Ascending aorta (tissue), 2 donors: ENCODE data around the gene SBK2. TPM values are rescaled to one million over a fixed set of nuclear protein-coding genes. Genes with fewer than 3 reads are reported as not detected.
A peak's percentile ranks its signal among the peaks of the same experiment; 100 is the strongest.

Source experiments
- DNase-seq, 2 donors: peaks; one replicate each; pipeline ENCODE4 v3.0.0-alpha.2; 2019; ENCODE audit warnings: low spot score in 2 of 2
- H3K27ac ChIP-seq, 2 donors: fragments of 200-600 bp; sonication (generic); one replicate each; pipeline ENCODE4 v1.5.1; 2016 to 2017; ENCODE audit warnings: mild to moderate bottlenecking in 1 of 2
- H3K27me3 ChIP-seq: fragments of 200-600 bp; sonication (generic); one replicate; pipeline ENCODE4 v1.5.1; 2017
- H3K36me3 ChIP-seq, 2 donors: fragments of 200-600 bp; sonication (generic); one replicate each; pipeline ENCODE4 v1.5.1; 2016
- H3K4me1 ChIP-seq, 2 donors: fragments of 200-600 bp; sonication (generic); one replicate each; pipeline ENCODE4 v1.5.1; 2016 to 2017; ENCODE audit warnings: mild to moderate bottlenecking in 1 of 2
- H3K4me3 ChIP-seq, 2 donors: fragments of 200-600 bp; sonication (generic); one replicate each; pipeline ENCODE4 v1.5.1; 2016 to 2017; ENCODE audit warnings: mild to moderate bottlenecking in 1 of 2
- H3K9me3 ChIP-seq, 2 donors: fragments of 200-600 bp; sonication (generic); one replicate each; pipeline ENCODE4 v1.5.1; 2016
- CTCF ChIP-seq, 3 experiments: fragments of 200-600 bp in 2 of 3; fragments of 450-650 bp in 1 of 3; sonication (generic) in 2 of 3; IDR thresholded peaks; one replicate each; pipeline ENCODE4 v1.5.1; 2016 to 2019; ENCODE audit warnings: antibody characterized with exemption in 3 of 3, mild to moderate bottlenecking in 1 of 3, moderate library complexity in 1 of 3
- intact Hi-C: fragments of 100-400 bp; cut with DNase I; formaldehyde crosslinking; loops from one replicate; pipeline ENCODE4 v1.15.1; 2023
- total RNA-seq: library from RNA; depleted of rRNA; stranded (reverse); fragments of >200 nt; gene quantifications from one replicate; pipeline ENCODE4 v1.1.0, GENCODE V29; 2016

SBK2 gene
- total RNA-seq, 1 donor from 2014 or later: not detected

- Histone ChIP-seq H3K36me3 (no peaks in the 10 kb centered on the region), H3K9me3 (no peaks in the 10 kb centered on the region), H3K27ac (no peak overlapping the region), H3K4me1 (peaks cover 2 to 3% of the 10 kb centered on the region in 2 donors), H3K4me3 (no peak overlapping the region), H3K27me3 (no peaks in the 10 kb centered on the region)
- no peak for DNase-seq
- no peak for TF ChIP-seq CTCF (IDR thresholded peaks at IDR 0.05)
- intact Hi-C loops: loop anchor here (1.0 to 5.0 kb wide), 4 partner anchors 18 to 203 kb away; partner anchors contain the start of gene UBE2S
These were observed 32.0 kb downstream of the SBK2 start for GRCh38 chr19:55504981-55505380.

GRCh38 chr19:55504252-55504603 lies 32.7 kb downstream of the SBK2 start:
- no peaks in the 10 kb centered on the region for H3K36me3 ChIP-seq
- intact Hi-C loops: loop anchor here (1.0 to 5.0 kb wide), 4 partner anchors 17 to 202 kb away; partner anchors contain the start of gene UBE2S
- H3K27ac ChIP-seq: peak overlapping the region in 1 of 2 donors; percentile 87
- H3K4me1 ChIP-seq: peaks cover 2 to 3% of the 10 kb centered on the region in 2 donors
- H3K27me3 ChIP-seq: no peaks in the 10 kb centered on the region
- H3K4me3 ChIP-seq: peak overlapping the region; percentile 48 to 71
- H3K9me3 ChIP-seq: no peaks in the 10 kb centered on the region
- DNase-seq: no peak
- TF ChIP-seq CTCF (IDR thresholded peaks at IDR 0.05): peak in 1 of 3 experiments; percentile 10

- no peaks in the 10 kb centered on the region for H3K9me3 ChIP-seq
- peak; percentile 73 to 95 for DNase-seq
- H3K27me3 ChIP-seq: no peaks in the 10 kb centered on the region
- TF ChIP-seq CTCF (IDR thresholded peaks at IDR 0.05): peak; percentile 99 to 100 (median 99)
- H3K4me1 ChIP-seq: peaks cover 2 to 3% of the 10 kb centered on the region in 2 donors
- peak overlapping the region; percentile 48 to 71 for H3K4me3 ChIP-seq
- intact Hi-C loops: loop anchor here (1.0 to 5.0 kb wide), 4 partner anchors 16 to 201 kb away; partner anchors contain the start of gene UBE2S
- peak overlapping the region; percentile 71 to 87 for H3K27ac ChIP-seq
- no peaks in the 10 kb centered on the region for H3K36me3 ChIP-seq
These were observed 33.3 kb downstream of the SBK2 start for GRCh38 chr19:55503502-55504251.

GRCh38 chr19:55503157-55503501 lies 33.8 kb downstream of the SBK2 start:
- peaks cover 2 to 3% of the 10 kb centered on the region in 2 donors for H3K4me1 ChIP-seq
- no peak overlapping the region for H3K27ac ChIP-seq
- no peaks in the 10 kb centered on the region for H3K36me3 ChIP-seq
- H3K9me3 ChIP-seq: no peaks in the 10 kb centered on the region
- no peak for TF ChIP-seq CTCF (IDR thresholded peaks at IDR 0.05)
- H3K4me3 ChIP-seq: no peak overlapping the region
- H3K27me3 ChIP-seq: no peaks in the 10 kb centered on the region
- no peak for DNase-seq
- intact Hi-C loops: loop anchor here (5.0 kb wide), 2 partner anchors 96 to 201 kb away; partner anchors contain the start of gene UBE2S

- no peaks in the 10 kb centered on the region for H3K27me3 ChIP-seq
- no peaks in the 10 kb centered on the region for H3K36me3 ChIP-seq
- TF ChIP-seq CTCF (IDR thresholded peaks at IDR 0.05): no peak
- intact Hi-C loops: loop anchor here (5.0 kb wide), 2 partner anchors 95 to 200 kb away; partner anchors contain the start of gene UBE2S
- DNase-seq: no peak
- no peaks in the 10 kb centered on the region for H3K9me3 ChIP-seq
- peaks cover 2 to 3% of the 10 kb centered on the region in 2 donors for H3K4me1 ChIP-seq
- no peak overlapping the region for H3K4me3 ChIP-seq
- no peak overlapping the region for H3K27ac ChIP-seq
These were observed 34.6 kb downstream of the SBK2 start for GRCh38 chr19:55502197-55502952.
